Renal cortex interstitium (tissue), 11 donors: Measurements from ENCODE around the gene YWHAB. TPM values are rescaled to one million over a fixed set of nuclear protein-coding genes. Genes with fewer than 3 reads are reported as not detected.
"Not testable (repeated sequence)": the region's sequence is repeated elsewhere in the genome, so short reads cannot be mapped to it uniquely, and the experiment has no call there.

Source experiments
- DNase-seq, 11 donors: peaks; one replicate each; pipeline ENCODE4 v3.0.0-alpha.2; 2013; ENCODE audit warnings: low read depth in 9 of 11, low spot score in 4 of 11; ENCODE audit errors: extremely low read depth in 1 of 11
- polyA plus RNA-seq, 3 donors: library from polyadenylated mRNA; unstranded; fragments of 120-200 nt; gene quantifications; one replicate each; pipeline ENCODE4 v1.2.1, GENCODE V29; 2013; ENCODE audit not compliant: insufficient read length in 3 of 3

YWHAB gene
- polyA plus RNA-seq, 3 donors: 203 to 250 (median 209) TPM

DNA sequence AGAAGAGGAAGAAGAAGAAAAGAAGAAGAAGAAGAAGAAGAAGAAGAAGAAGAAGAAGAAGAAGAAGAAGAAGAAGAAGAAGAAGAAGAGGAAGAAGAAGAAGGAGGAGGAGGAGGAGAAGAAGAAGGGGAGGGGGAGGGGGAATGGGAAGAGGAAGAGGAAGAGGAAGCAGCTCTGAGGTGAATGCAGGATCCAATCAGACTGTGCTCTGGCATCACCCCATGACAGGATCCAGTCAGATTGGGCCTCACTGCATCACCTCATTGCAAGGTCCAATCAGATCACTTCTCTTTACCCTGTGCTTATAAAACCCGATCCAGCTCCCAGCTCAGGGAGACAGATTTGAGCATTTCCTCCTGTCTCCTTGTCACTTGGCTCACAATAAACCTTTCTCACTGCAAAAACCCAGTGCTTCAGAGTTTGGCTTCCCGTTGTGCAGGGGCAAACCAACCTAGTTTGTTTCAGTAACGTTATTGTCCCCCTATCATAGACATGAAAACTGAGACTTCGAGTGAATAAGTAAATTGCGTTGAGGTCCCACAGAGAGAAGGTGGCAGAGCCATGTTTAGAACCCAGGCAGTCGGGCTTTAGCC lies 28.6 kb upstream of the YWHAB start:
- DNase-seq: peak in 1 of 11 donors; percentile 8

DNA sequence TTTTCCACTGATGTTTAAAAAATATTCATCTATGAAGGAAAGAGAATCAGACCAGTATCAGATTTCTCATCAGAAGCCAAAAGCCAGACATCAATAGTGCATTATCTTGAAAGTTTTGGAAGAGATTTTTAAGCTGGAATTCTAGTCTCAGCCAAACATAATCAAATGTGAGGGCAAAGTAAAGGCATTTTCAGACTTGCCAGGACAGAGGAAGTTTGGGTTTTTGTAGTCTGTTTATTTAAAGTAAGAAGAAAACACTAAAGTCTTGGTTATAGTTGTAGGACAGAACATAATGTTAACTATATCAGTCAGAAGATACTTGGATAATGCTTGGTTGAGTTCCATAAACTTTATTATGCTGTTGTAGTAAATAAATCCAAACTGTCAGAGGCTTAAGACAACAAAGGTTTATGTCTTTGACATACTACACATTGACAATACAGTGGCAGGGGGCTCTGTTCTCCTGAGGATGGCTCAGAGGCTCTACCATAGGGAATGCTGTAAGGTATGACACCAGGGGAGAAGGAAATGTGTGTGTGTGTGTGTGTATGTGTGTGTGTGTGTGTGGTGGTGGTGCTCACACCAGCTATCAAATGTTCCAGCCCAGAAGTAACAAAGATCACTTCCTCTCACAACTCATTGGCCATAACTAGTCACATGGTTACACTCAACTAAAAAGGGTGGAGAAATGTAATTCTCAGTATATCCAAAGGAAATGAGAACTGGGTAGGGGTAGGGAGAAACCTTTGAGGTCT lies 26.7 kb upstream of the YWHAB start:
- DNase-seq: peak in 6 of 11 donors; percentile 6 to 23 (median 11)

DNA sequence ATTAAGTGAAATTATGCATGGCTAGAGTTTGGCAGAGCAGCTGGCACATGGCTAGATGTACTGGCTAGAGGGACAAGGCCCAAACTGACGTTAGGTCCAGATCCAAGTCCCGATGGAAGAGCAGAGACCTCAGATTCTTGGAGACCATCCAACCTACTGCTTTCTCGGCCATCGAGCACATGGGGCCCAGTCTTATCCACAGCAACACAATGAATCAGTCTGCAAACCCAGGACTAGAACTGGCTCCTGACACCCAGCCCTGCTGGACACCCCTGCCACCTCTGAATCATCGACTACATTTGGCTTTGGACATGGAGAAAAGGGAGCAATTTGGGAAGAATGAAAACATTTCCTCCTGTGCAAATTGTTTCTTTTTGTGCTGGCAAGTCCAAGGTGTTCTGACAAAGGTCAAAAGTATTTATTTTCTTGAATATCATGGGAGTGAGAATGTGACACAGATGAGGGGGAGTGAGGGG lies 23.9 kb upstream of the YWHAB start:
- no peak for DNase-seq

DNA sequence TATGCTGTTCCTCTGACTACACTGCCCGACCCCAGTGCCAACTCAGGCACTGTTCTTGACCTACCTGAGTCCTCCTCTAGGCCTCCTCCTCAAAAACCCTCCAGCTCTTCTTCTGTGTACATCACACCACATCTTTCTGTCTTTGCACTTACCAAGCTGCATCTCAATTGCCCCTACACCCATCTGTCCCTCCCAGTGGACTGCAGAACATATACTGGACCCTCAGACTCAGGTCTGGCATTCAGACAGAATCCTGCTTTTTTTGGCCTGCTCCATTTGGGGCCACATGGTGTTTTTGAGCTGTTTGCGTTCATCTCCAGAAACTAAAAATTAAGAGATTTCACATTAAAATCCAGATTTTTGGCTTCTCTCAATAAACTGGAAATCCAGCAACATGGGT lies 23.2 kb upstream of the YWHAB start:
- no peak for DNase-seq

DNA sequence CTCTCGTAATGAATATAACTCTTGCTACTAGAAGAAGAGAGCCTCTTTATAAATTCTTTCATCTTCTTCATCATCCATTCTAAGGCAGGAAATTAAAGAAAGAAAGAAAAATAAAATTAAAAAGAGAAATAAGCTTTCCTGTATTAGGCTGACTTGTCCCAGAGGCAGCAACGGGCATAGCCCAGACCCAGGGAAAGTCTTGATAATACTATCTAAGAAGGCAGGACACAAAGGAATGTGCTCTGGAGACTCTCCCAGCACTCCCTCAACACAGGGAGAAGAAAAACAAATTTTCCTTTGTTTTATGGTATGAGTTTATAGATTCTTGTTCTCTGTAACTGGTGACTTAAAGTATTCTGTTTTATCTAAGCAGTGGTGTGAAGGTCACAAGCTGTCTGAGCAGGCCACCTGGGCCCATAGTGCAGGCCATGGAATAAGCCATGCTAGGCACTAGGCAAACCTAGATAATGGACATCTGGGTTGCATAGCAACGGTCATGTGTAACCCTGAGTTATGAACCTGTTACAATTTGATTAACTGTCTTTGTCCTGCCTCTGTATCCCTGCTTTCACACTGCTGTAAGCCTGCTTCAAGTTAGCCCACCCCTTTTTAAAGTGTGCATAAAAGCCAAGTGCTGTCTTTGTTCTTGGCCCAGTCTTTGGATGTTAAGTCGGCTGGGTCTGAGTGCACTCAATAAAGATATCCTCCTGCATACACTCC lies 22.0 kb upstream of the YWHAB start:
- DNase-seq: not testable (repeated sequence)

DNA sequence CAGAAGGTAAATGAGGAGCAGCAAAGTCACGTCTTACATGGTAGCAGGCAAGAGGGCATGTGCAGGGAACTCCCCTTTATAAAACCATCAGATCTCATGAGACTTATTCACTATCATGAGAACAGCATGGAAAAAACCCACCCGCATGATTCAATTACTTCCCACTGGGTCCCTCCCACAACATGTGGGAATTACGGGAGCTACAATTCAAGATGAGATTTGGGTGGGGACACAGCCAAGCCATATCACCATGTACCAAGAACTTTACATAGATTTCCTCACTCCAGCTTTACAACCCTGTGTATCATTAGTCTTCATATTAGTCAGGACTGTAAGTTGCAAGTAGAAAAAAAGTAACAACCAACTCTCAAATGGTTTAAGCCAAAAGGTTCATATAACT lies 21.0 kb upstream of the YWHAB start:
- not testable (repeated sequence) for DNase-seq

DNA sequence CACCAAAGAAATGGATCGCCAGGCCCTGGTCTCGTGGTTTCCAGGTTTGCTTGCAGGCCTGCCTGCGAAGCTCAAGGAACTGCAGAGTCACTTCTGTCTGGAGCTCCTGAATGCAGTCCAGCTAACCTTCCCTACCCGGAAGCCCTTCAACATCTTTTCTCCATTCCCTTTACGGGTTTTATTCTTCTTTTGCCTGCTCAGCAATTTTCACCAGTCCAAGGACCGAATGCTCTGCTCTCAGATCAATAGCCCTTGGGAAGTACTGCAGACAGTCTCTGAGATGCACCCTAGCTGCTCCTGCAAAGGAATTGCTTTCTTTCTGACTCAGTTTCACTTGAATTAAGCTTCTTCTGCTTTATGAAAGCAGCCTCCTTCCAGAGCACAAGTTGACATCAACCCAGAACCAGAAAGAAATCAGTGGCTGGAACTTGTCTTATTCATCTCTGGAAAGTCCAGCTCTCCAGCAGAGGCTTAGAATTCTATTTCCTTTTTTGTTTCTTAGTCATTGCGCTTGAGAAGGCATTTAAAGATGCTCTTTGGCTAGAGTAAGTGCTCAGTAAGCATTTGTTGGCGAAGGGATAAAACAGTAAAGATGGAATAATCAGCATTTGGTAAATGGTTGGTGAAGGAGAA lies 18.7 kb upstream of the YWHAB start:
- no peak for DNase-seq

DNA sequence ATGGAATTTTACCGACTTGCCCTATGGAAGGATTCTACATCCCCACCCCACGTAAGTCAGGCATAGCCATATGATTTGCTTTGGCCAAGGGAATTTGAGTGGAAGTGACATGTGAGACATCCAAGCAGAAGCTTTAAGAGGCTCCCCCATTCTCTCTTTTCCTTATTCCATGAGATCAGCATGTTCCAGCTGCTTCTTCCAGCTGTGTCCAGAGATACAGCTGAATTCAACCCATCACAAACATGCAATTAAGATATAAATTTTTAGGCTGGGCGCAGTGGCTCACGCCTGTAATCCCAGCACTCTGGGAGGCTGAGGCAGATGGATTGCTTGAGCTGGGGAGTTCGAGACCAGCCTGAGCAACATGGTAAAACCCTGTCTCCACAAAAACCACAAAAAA lies 16.0 kb upstream of the YWHAB start:
- no peak for DNase-seq

DNA sequence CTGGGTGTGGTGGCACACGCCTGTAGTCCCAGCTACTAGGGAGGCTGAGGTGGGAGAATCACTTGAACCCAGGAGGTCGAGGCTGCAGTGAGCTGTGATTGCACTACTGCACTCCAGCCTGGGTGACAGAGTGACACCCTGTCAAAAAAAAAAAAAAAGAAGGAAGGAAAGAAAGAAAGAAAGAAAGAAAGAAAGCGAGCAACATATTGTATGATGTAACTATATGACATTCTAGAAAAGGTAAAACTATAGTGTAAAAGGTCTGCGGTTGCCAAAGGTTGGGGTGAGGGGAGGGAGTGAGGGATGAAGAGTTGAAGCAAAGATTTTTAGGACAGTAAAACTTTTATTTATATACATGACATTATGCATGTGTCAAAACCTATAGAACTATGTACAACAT lies 3.1 kb upstream of the YWHAB start:
- DNase-seq: not testable (repeated sequence)

DNA sequence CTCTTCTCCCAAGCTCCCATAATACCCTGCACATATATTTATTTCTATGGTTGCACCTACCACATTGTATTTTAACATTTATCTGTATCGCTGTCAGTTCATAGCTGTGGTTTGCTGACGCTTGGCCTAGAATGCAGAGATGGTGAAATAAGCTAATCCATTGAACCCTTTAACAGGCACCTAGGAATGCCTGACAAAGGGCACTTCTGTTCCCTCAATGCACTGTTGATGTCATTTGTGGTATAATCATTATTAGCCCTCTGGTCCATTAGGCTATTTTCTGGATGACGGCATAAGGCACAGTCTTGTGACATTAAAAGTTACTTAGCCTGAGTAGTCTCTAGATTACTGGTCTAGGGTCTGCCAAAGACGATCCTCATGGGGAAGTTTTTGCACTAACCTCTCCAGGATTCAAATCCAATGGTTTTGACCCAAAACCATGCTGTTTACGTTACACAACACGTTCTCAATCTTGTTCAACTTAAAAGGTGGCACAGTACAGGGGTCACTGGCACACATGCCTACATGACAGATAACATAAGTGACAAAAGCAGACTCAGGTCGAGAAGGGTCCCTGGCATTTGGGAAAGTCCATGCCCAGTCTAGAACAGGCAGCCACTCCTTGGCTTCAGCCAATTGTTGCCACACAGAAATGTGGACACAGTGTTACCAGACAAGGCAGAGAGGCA lies 2.1 kb upstream of the YWHAB start:
- no peak for DNase-seq

DNA sequence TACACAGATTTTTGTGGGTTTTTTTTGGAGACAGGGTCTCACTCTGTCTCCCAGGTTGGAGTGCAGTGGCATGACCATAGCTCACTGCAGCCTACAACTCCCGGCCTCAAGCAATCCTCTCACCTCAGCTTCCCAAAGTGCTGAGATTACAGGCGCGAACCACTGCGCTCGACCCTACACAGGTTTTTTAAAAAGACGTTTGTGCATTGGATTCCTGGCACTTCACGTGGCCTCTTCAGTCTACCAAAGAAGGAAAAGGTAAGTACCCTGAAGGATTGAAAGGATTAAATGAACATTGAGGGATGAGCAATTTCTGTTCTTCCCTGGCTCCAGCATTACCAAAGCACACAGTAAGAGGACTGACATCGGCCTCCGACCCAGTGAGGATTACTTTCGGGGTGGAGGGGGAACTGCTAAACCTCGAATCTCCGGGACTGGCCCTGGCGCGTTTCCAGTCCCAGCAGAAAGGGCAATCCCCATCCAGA lies 556 bp upstream of the YWHAB start:
- peak in 2 of 11 donors; percentile 27 to 33 for DNase-seq

DNA sequence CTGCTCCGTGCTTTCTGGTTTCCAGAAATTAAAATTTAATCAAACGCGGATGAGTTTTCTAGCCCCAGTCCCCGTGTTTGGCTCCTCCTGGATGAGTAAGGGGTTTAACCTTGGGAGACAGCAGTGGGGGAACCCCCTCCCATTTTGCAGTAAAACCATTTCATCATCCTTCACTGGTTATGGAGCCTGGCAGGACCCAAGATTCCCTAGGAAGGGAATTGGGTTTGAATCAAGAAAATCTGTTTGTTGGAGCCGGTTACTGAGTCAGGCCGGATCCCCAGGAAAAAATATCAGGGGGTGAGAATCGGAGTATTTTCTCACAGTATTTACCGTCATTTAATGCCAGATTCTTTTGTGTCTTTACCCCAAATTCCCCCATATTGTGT lies 754 bp downstream of the YWHAB start:
- DNase-seq: no peak

DNA sequence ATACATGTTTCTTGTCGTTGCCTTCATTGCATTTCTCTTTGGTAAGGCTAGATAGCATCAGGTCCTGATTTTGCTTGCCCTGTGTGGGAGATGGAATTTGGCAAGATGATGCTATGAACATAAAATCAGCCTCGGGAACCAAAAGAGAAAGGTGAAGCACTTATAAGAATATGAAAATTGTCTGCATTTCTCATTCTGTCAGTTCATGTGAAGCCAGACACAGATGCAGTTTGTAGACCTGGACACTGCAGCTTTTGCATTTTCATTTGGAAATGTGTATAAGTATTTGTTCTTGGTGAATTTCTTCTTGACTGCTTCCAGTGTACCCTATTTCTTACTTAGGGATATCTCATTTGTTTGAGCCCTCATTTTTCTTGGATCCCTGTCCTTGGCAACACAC lies 1.3 kb downstream of the YWHAB start:
- DNase-seq: no peak

DNA sequence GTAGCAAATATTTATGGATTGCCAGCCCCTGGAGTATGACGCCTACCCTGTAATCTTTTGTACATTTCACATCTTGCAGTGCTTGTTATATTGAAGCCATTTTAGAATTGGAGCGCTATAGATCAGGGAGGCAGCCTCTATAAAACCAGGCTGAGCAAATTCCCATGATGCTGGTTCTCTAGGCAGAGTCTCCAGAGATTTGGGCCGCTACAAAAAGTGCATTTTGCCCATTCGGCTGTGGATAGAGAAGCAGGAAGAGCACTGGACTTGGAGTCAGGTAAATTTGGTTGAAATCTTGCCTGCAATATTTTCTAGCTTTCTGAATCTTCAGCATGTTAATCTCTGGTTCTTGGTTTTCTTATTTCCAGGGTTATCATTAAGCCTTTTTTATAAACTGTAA lies 2.0 kb downstream of the YWHAB start:
- no peak for DNase-seq

DNA sequence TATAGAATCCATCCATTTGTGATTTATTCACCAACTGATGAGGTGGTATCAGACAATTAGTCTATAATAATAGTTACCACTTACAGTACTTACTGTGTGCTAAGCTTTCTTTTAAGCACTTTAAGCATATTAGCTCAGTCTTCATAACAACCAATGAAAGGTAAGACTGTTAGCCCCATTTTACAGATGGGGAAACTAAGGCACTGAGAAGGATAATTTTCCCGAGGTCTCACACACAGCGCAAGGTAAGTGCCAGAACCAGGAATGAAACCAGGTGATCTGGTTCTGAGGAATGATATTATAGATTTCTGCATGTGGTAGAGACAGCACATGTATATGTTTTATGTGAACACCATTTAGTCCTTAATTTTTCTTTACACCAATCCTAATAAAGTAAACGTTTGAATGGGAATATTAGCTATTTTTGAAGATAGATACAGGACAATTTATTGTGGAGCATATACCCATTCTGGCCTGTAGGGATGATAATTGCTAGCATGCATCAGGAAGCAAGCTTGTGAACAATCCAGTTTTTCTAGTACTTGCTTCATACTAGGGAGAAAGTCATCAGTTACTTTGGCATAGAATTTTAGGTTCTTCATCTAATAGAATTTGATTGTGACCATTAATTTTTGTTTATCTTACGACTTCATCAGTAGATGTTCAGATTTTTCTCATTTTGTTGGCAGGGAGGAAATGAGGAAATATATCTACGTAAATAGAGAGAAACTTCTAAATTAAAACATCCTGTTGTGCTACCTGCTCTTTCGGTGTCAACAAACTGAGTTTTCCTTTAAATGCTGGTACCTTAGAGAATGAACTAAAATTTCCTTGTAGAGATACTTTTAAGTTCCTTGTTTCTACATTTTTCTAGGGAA lies 3.0 kb downstream of the YWHAB start:
- no peak for DNase-seq

DNA sequence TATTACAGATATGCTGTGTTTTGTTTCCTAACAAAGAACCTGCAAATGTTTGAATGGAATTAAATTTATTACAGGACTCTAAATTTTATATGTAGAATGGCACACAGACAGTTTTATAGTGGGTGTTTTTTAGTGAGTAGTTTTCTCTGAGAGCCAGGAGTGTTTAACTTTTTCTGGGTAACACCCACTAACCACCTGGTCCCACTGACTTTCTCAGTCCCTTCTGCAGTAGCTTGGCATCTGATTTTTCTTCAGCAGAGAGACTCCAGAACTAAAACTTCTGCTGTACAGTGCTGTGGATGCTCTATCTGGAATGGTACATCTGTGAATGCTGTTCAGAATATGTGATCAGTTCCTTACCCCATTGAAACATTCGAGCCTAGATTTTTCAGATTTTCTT lies 6.3 kb downstream of the YWHAB start:
- no peak for DNase-seq

DNA sequence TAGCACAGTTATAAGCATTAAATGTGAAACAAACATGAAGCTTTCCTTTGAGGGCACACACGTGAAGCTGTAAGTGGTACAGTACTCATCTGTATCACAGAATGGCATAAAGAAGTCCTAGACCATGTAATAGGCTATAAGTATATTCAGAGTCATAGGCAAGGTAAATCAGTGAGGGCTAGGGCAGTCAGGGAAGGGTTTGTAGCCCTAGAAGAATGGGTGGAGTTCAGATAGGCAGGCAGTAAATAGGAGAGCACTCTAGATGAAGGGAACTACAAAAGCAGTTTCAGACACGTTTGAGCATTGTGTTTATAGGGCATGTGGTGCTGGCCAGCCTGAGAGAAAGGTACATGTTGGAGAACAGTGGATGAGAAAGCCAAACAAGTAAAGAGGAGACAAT lies 9.5 kb downstream of the YWHAB start:
- no peak for DNase-seq

DNA sequence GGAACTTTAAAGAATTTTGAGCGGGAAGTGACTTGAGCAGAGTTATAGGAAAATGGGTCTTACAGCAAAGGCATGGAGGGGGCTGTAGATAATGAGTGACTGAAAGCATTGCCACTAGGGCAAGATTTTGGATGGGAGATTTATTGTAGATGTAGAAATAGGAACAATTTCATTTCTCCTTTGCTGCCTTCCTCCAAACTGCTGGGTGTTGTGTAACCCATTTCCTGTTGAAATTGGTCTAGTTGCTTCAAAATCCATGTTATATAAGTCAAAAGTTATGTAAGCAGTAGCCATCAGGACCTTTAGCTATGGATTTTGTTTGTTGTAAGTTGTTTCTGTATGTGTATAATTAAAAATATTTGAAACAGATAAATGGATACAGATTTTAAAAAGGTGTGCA lies 11.1 kb downstream of the YWHAB start:
- no peak for DNase-seq
